H1 (cell line): ENCODE measurements around the gene VN1R5. TPM values are rescaled to one million over a fixed set of nuclear protein-coding genes. Genes with fewer than 3 reads are reported as not detected.

Experiments used
- CTCF ChIA-PET: fragments of 300-600 bp; sonication (Branson Sonifier 250); formaldehyde crosslinking; loops from one replicate; lab custom pipeline; 2021; ENCODE audit not compliant: partially characterized antibody; lab: Charles Lee
- POLR2A ChIA-PET: fragments of 300-600 bp; sonication (Branson Sonifier 250); formaldehyde crosslinking; loops from one replicate; lab custom pipeline; 2021; ENCODE audit warnings: inconsistent platforms; ENCODE audit not compliant: partially characterized antibody; lab: Charles Lee
- DNase-seq, 2 experiments: peaks; one replicate each; pipeline versions ENCODE4 v3.0.0 to v3.0.0-alpha.2; 2010 to 2022; ENCODE audit warnings: low spot score in 2 of 2, low read depth in 1 of 2, mixed read lengths in 1 of 2
- FAIRE-seq: peaks from 2 replicates; lab custom pipeline; 2011; peaks lifted over from hg19 to GRCh38; lab: Jason Lieb, UNC
- H2AFZ ChIP-seq: 2 replicates; pipeline ENCODE4 v1.8.1; 2012; ENCODE audit warnings: low read length, inconsistent platforms
- H2AK5ac ChIP-seq: 2 replicates; pipeline ENCODE4 v1.6.1; 2013; ENCODE audit warnings: low read depth, low read length
- H2BK120ac ChIP-seq: replicated peaks from 2 replicates; pipeline ENCODE3; 2013; ENCODE audit warnings: low read depth, low read length, inconsistent platforms
- H2BK12ac ChIP-seq: 2 replicates; pipeline ENCODE4 v1.6.1; 2013; ENCODE audit warnings: low read depth, low read length
- H2BK15ac ChIP-seq: 2 replicates; pipeline ENCODE4 v1.6.1; 2013; ENCODE audit warnings: low read length
- H2BK20ac ChIP-seq: 2 replicates; pipeline ENCODE4 v1.6.1; 2013; ENCODE audit warnings: low read length
- H2BK5ac ChIP-seq: 2 replicates; pipeline ENCODE4 v1.6.1; 2013; ENCODE audit warnings: low read depth, low read length
- H3K14ac ChIP-seq: 2 replicates; pipeline ENCODE4 v1.6.1; 2013; ENCODE audit warnings: inconsistent platforms; ENCODE audit not compliant: insufficient read length
- H3K18ac ChIP-seq: 2 replicates; pipeline ENCODE4 v1.6.1; 2013; ENCODE audit warnings: low read length; ENCODE audit errors: extremely low read depth
- H3K23ac ChIP-seq: 2 replicates; pipeline ENCODE4 v1.6.1; 2013; ENCODE audit warnings: inconsistent platforms; ENCODE audit not compliant: insufficient read length
- H3K23me2 ChIP-seq: 2 replicates; pipeline ENCODE4 v1.6.1; 2013; ENCODE audit warnings: low read depth, low read length
- H3K27ac ChIP-seq: 2 replicates; pipeline ENCODE4 v1.6.1; 2011; ENCODE audit warnings: low read depth, low read length, inconsistent platforms
- H3K27me3 ChIP-seq, 4 experiments: replicated peaks in 1 of 4; 1 replicate in 1 of 4; 2 replicates in 3 of 4; pipeline versions ENCODE4 v1.6.1 to v1.8.1; 2011 to 2013; ENCODE audit warnings: low read length in 3 of 4, mild to moderate bottlenecking in 3 of 4, inconsistent platforms in 2 of 4, mixed read lengths in 2 of 4, moderate library complexity in 1 of 4; ENCODE audit not compliant: control insufficient read depth in 3 of 4, insufficient read depth in 3 of 4; ENCODE audit errors: extremely low read depth in 1 of 4
- H3K36me3 ChIP-seq, 4 experiments: 2 replicates each; pipeline versions ENCODE4 v1.6.1 to v1.8.1; 2011 to 2013; ENCODE audit warnings: mild to moderate bottlenecking in 4 of 4, low read length in 3 of 4, moderate library complexity in 2 of 4, control low read depth in 1 of 4, inconsistent platforms in 1 of 4; ENCODE audit not compliant: insufficient read depth in 4 of 4, control insufficient read depth in 2 of 4
- H3K4ac ChIP-seq: replicated peaks from 2 replicates; pipeline ENCODE3; 2013; ENCODE audit warnings: low read length, low read depth, mixed read lengths, inconsistent platforms; ENCODE audit not compliant: insufficient read length
- H3K4me1 ChIP-seq, 4 experiments: replicated peaks in 1 of 4; 1 replicate in 1 of 4; 2 replicates in 3 of 4; pipeline versions ENCODE4 v1.6.1 to v1.8.1; 2011 to 2013; ENCODE audit warnings: low read length in 3 of 4, inconsistent platforms in 2 of 4, mixed read lengths in 1 of 4; ENCODE audit not compliant: insufficient read depth in 4 of 4, control insufficient read depth in 3 of 4
- H3K4me2 ChIP-seq, 2 experiments: 2 replicates each; pipeline versions ENCODE4 v1.6.1 to v1.8.1; 2011 to 2013; ENCODE audit warnings: low read depth in 2 of 2, low read length in 2 of 2, control low read depth in 1 of 2, inconsistent platforms in 1 of 2, mild to moderate bottlenecking in 1 of 2; ENCODE audit not compliant: insufficient read depth in 1 of 2
- H3K4me3 ChIP-seq, 4 experiments: fragments of 200-600, 300-600 bp in 1 of 4; sonication (generic), shearing (Covaris generic), sonication (Bioruptor Twin) in 1 of 4; 2 replicates each; pipeline versions ENCODE4 v1.5.1 to v1.8.1; 2011 to 2016; ENCODE audit warnings: low read length in 4 of 4, low read depth in 3 of 4, control low read depth in 2 of 4, inconsistent platforms in 2 of 4, mild to moderate bottlenecking in 2 of 4, mixed read lengths in 1 of 4, moderate library complexity in 1 of 4; ENCODE audit not compliant: insufficient read depth in 2 of 4; ENCODE audit errors: extremely low read depth in 1 of 4
- H3K56ac ChIP-seq: replicated peaks from 2 replicates; pipeline ENCODE3; 2013; ENCODE audit warnings: low read depth, mild to moderate bottlenecking, mixed read lengths, low read length, inconsistent platforms; ENCODE audit not compliant: insufficient read length
- H3K79me1 ChIP-seq: 2 replicates; pipeline ENCODE4 v1.6.1; 2013; ENCODE audit warnings: low read depth, low read length, control low read depth
- H3K79me2 ChIP-seq, 2 experiments: 2 replicates each; pipeline versions ENCODE4 v1.6.1 to v1.8.1; 2012 to 2013; ENCODE audit warnings: low read length in 2 of 2, mild to moderate bottlenecking in 2 of 2, inconsistent platforms in 1 of 2; ENCODE audit not compliant: insufficient read depth in 2 of 2, control insufficient read depth in 1 of 2
- H3K9ac ChIP-seq, 4 experiments: replicated peaks in 1 of 4; 1 replicate in 1 of 4; 2 replicates in 3 of 4; pipeline versions ENCODE4 v1.6.1 to v1.8.1; 2011 to 2013; ENCODE audit warnings: low read depth in 3 of 4, low read length in 3 of 4, control low read depth in 2 of 4, mild to moderate bottlenecking in 2 of 4, moderate library complexity in 2 of 4, inconsistent platforms in 1 of 4; ENCODE audit errors: extremely low read depth in 1 of 4
- H3K9me3 ChIP-seq, 2 experiments: 2 replicates each; pipeline versions ENCODE4 v1.6.1 to v1.8.1; 2012 to 2013; ENCODE audit warnings: mild to moderate bottlenecking in 2 of 2, moderate library complexity in 2 of 2, control low read depth in 1 of 2, inconsistent platforms in 1 of 2, low read depth in 1 of 2, low read length in 1 of 2, mixed read lengths in 1 of 2; ENCODE audit not compliant: insufficient read depth in 2 of 2
- H4K20me1 ChIP-seq, 2 experiments: replicated peaks in 1 of 2; 2 replicates each; pipeline versions ENCODE3 to v1.8.1; 2011 to 2013; ENCODE audit warnings: inconsistent platforms in 2 of 2, low read length in 2 of 2, mild to moderate bottlenecking in 1 of 2; ENCODE audit not compliant: insufficient read depth in 2 of 2, control insufficient read depth in 1 of 2
- H4K5ac ChIP-seq: 2 replicates; pipeline ENCODE4 v1.6.1; 2013; ENCODE audit warnings: low read length, low read depth, mixed read lengths, inconsistent platforms; ENCODE audit not compliant: insufficient read length
- H4K8ac ChIP-seq: 2 replicates; pipeline ENCODE4 v1.8.0; 2013; ENCODE audit warnings: mild to moderate bottlenecking, moderate library complexity, low read length, inconsistent platforms; ENCODE audit not compliant: insufficient read depth; ENCODE audit errors: extremely low read depth
- H4K91ac ChIP-seq: replicated peaks from 2 replicates; pipeline ENCODE3; 2013; ENCODE audit warnings: low read length, mixed read lengths, inconsistent platforms; ENCODE audit not compliant: insufficient read length
- BACH1 ChIP-seq: IDR thresholded peaks from 2 replicates; pipeline ENCODE4 v1.6.1; 2012; ENCODE audit warnings: low read length, improper control_type of control experiment
- CHD2 ChIP-seq: IDR thresholded peaks from 2 replicates; pipeline ENCODE4 v1.6.1; 2012; ENCODE audit warnings: low read length, improper control_type of control experiment
- WGBS, 2 experiments: shearing (Covaris generic) in 1 of 2; methylation state at CpG; one replicate each; pipeline versions ENCODE4 v1.1.6 to v1.1.7; 2013 to 2015; ENCODE audit warnings: low lambda C conversion rate in 2 of 2, mixed read lengths in 2 of 2, inconsistent platforms in 1 of 2, low coverage in 1 of 2, missing lambda C conversion rate in 1 of 2; ENCODE audit not compliant: insufficient replicate concordance in 2 of 2, insufficient coverage in 1 of 2, insufficient read length in 1 of 2; ENCODE audit errors: extremely low coverage in 1 of 2, missing lambda C conversion rate in 1 of 2; 5-methylcytosine and 5-hydroxymethylcytosine counted together
- polyA plus RNA-seq, 7 experiments: library from polyadenylated mRNA; depleted of rRNA in 3 of 7; stranded (reverse) in 5 of 7; unstranded in 2 of 7; fragments of >200 nt in 5 of 7; fragments of 200-250 nt in 2 of 7; gene quantifications; 1 replicate in 5 of 7; 2 replicates in 1 of 7; 4 replicates in 1 of 7; pipeline versions ENCODE4 v1.2.1 to v1.2.3, GENCODE V29; 2011 to 2013; ENCODE audit warnings: missing spikeins in 2 of 7, mixed read lengths in 2 of 7
- total RNA-seq: library from RNA; stranded (reverse); fragmentation: NEBNext Ultra II Directional; extraction: Animal tissue kit (Norgen Biotek cat#: 25700); gene quantifications from 2 replicates; pipeline ENCODE4 v1.2.1, GENCODE V29; 2021

Gene VN1R5
- total and polyA plus RNA-seq, 2 of the 8 experiments (the other 6 are each of a cell fraction or from before 2014, with no cell fraction given): not detected

DNA sequence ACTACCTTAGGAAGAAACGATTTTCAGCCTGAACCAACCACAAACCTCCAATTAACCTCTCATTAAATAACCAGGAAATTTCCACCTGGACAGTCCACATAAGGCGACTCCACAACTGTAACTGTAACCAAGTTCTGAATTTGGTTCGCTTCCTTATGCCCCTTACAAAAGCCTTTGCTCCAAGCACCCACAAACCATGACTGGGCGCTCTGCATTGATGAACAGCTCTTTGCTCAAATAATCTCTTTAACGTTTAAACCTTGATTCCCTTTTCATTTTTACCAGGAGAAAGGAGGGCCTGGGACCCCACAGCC is 45.9 kb upstream of the VN1R5 start:
- POLR2A ChIA-PET: interaction anchor here (1.1 to 1.2 kb wide), 2 partner anchors 11 to 106 kb away, joined by 3 to 4 read pairs; partner anchors contain the start of gene ZNF669
- Histone ChIP-seq H3K23me2 (no peaks in the 10 kb centered on the region), H3K36me3 (no peaks in the 10 kb centered on the region), H3K79me1 (peaks cover 7% of the 10 kb centered on the region), H3K4me1 (peaks cover 2 to 6% (median 4%) of the 10 kb centered on the region in 4 experiments; a peak in 4 of 7 replicates), H2AFZ (peak overlapping the region; percentile 26; the same call in 1 of the 2 replicates), H3K56ac (no peak overlapping the region), H4K91ac (no peak overlapping the region), H2AK5ac (no peak overlapping the region), H3K18ac (no peak overlapping the region; the same call in 1 of the 2 replicates), H3K9me3 (no peaks in the 10 kb centered on the region), H2BK15ac (no peak overlapping the region), H2BK20ac (no peak overlapping the region), H3K14ac (no peak overlapping the region), H4K5ac (no peak overlapping the region), H2BK12ac (no peak overlapping the region), H3K4me2 (peak overlapping the region; percentile 69 to 83), H3K23ac (no peak overlapping the region), H3K79me2 (peaks cover 3 to 46% of the 10 kb centered on the region in 2 experiments; a peak in 3 of 4 replicates), H3K27me3 (no peaks in the 10 kb centered on the region), H3K27ac (no peak overlapping the region), H3K4me3 (peak overlapping the region; percentile 74 to 97 (median 79)), H2BK120ac (no peak overlapping the region), H3K4ac (no peak overlapping the region), H2BK5ac (0 out of 2 replicates have a peak overlapping the region, but pooled peaks have one; percentile 21), H4K8ac (peak overlapping the region; percentile 22; the same call in 1 of the 2 replicates), H3K9ac (peak overlapping the region; percentile 58 to 83 (median 73)), H4K20me1 (peaks cover 0 to 4% of the 10 kb centered on the region in 2 experiments)
- WGBS, 2 experiments: 22% methylated on average over 5 of the region's 5 CpGs; no CpG with 5 or more reads in 1 of the 2 experiments
- FAIRE-seq (no peak), DNase-seq (no peak)
- CTCF ChIA-PET: interaction anchor here (1.0 kb wide), 1 partner anchor 13 kb away, joined by 3 read pairs; no protein-coding TSS in a partner anchor
- 0 out of 2 replicates have a peak, but pooled peaks have one; percentile 25 for TF ChIP-seq BACH1
- TF ChIP-seq CHD2: no peak
